ENCODE results near the gene SLC35G6. TPM values are rescaled to one million over a fixed set of nuclear protein-coding genes. Genes with fewer than 3 reads are reported as not detected.
A peak's percentile ranks its signal among the peaks of the same experiment; 100 is the strongest.

Gene SLC35G6
- total RNA-seq, 1 donor from 2014 or later: not detected

DNA sequence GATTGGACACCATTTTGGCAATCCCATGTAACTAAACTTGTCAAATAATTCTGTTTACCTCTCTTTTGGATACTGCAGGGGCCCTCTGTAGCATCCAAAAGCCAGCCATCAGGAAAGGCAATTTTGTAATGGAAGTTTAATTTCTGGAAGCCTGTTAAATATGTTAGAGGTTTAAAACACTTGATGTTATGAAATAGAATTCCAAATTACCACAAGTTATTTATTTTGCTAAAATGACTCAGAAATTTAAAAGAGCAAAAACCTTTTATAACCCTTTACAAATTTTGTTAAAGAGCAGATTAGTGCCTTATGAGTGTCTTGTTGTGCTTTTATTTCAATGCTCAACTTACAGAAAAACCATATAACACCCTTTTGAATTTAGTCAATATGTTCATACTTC is 47.6 kb downstream of the SLC35G6 start:
- Mint-ChIP-seq H3K4me1 (ENCODE audit: low read depth) (peaks cover 2% of the 10 kb centered on the region), H3K4me3 (ENCODE audit: unreplicated experiment) (no peak overlapping the region), H3K27me3 (ENCODE audit: low read depth) (no peaks in the 10 kb centered on the region), H3K9me3 (ENCODE audit: low read depth) (peaks cover 8% of the 10 kb centered on the region), H3K36me3 (ENCODE audit: low read depth) (peaks cover 2% of the 10 kb centered on the region), H3K27ac (ENCODE audit: unreplicated experiment) (no peak overlapping the region)
- no peak for DNase-seq (ENCODE audit: low spot score)
- TF ChIP-seq CTCF (IDR thresholded peaks at IDR 0.05): no peak

GRCh38 chr17:7530023-7530900 is 49.0 kb downstream of the SLC35G6 start:
- peaks cover 2% of the 10 kb centered on the region for H3K4me1 Mint-ChIP-seq (ENCODE audit: low read depth)
- peak overlapping the region; percentile 32 for H3K27ac Mint-ChIP-seq (ENCODE audit: unreplicated experiment)
- no peak for DNase-seq (ENCODE audit: low spot score)
- H3K4me3 Mint-ChIP-seq (ENCODE audit: unreplicated experiment): no peak overlapping the region
- H3K36me3 Mint-ChIP-seq (ENCODE audit: low read depth): peaks cover 2% of the 10 kb centered on the region
- no peak for TF ChIP-seq CTCF (IDR thresholded peaks at IDR 0.05)
- peaks cover 8% of the 10 kb centered on the region for H3K9me3 Mint-ChIP-seq (ENCODE audit: low read depth)
- no peaks in the 10 kb centered on the region for H3K27me3 Mint-ChIP-seq (ENCODE audit: low read depth)

Other genes with a start within 250 kb of the SLC35G6 start
- gene DVL2, start 246.9 kb upstream of the SLC35G6 start, total RNA-seq: 58.8 to 65.2 TPM (median 59.5 TPM) in 3 replicates
- 49.5 to 57.8 TPM (median 53.1 TPM) in 3 replicates for gene PHF23, start 242.0 kb upstream of the SLC35G6 start, total RNA-seq
- 449 to 459 TPM (median 455 TPM) in 3 replicates for gene GABARAP, start 239.0 kb upstream of the SLC35G6 start, total RNA-seq
- 105 to 118 TPM (median 111 TPM) in 3 replicates for gene CTDNEP1, start 229.7 kb upstream of the SLC35G6 start, total RNA-seq
- 24.9 to 32.7 TPM (median 25.8 TPM) in 3 replicates for gene ELP5, start 229.2 kb upstream of the SLC35G6 start, total RNA-seq
- gene CLDN7, start 219.0 kb upstream of the SLC35G6 start, total RNA-seq: 0.42 to 0.54 TPM (median 0.46 TPM) in 3 replicates
- 0.15 to 0.38 TPM (median 0.30 TPM) in 3 replicates for gene SLC2A4, start 199.7 kb upstream of the SLC35G6 start, total RNA-seq
- gene YBX2, start 186.8 kb upstream of the SLC35G6 start, total RNA-seq: 0.56 to 0.57 TPM in 2 of 3 replicates, not detected in the other
- 364 to 494 TPM (median 376 TPM) in 3 replicates for gene EIF5A, start 173.8 kb upstream of the SLC35G6 start, total RNA-seq
- 43.9 to 64.9 TPM (median 55.3 TPM) in 3 replicates for gene GPS2, start 166.1 kb upstream of the SLC35G6 start, total RNA-seq
- 28.0 to 43.3 TPM (median 32.4 TPM) in 3 replicates for gene NEURL4, start 152.1 kb upstream of the SLC35G6 start, total RNA-seq
- 2.9 to 6.8 TPM (median 3.7 TPM) in 3 replicates for gene ACAP1, start 144.9 kb upstream of the SLC35G6 start, total RNA-seq
- 16.6 to 23.3 TPM (median 23.0 TPM) in 3 replicates for gene KCTD11, start 129.3 kb upstream of the SLC35G6 start, total RNA-seq
- not detected in 3 replicates for gene TMEM95, start 126.3 kb upstream of the SLC35G6 start, total RNA-seq
- 0.22 to 0.72 TPM in 2 of 3 replicates, not detected in the other for gene TNK1, start 100.4 kb upstream of the SLC35G6 start, total RNA-seq
- 79.8 to 82.6 TPM (median 81.5 TPM) in 3 replicates for gene PLSCR3, start 86.9 kb upstream of the SLC35G6 start, total RNA-seq
- 32.8 to 42.8 TPM (median 34.3 TPM) in 3 replicates for gene TMEM256, start 77.3 kb upstream of the SLC35G6 start, total RNA-seq
- gene NLGN2, start 73.6 kb upstream of the SLC35G6 start, total RNA-seq: 45.2 to 49.8 TPM (median 46.7 TPM) in 3 replicates
- not detected in 3 replicates for gene SPEM1, start 61.1 kb upstream of the SLC35G6 start, total RNA-seq
- gene SPEM2, start 55.8 kb upstream of the SLC35G6 start, total RNA-seq: not detected in 3 replicates
- gene SPEM3, start 52.6 kb upstream of the SLC35G6 start, total RNA-seq: not detected in 3 replicates
- 6.9 to 9.1 TPM (median 7.7 TPM) in 3 replicates for gene TMEM102, start 46.0 kb upstream of the SLC35G6 start, total RNA-seq
- gene FGF11, start 41.9 kb upstream of the SLC35G6 start, total RNA-seq: 5.0 to 6.0 TPM (median 5.1 TPM) in 3 replicates
- 12.2 to 14.0 TPM (median 12.6 TPM) in 3 replicates for gene CHRNB1, start 36.4 kb upstream of the SLC35G6 start, total RNA-seq
- 50.9 to 51.9 TPM (median 51.0 TPM) in 3 replicates for gene ZBTB4, start 1.8 kb upstream of the SLC35G6 start, total RNA-seq
- 113 to 121 TPM (median 115 TPM) in 3 replicates for gene POLR2A, start 2.9 kb downstream of the SLC35G6 start, total RNA-seq
- 12.1 to 23.3 TPM (median 23.0 TPM) in 3 replicates for gene TNFSF12, start 67.6 kb downstream of the SLC35G6 start, total RNA-seq
- gene TNFSF13, start 77.3 kb downstream of the SLC35G6 start, total RNA-seq: 0.48 to 1.9 TPM (median 1.7 TPM) in 3 replicates
- gene SENP3, start 80.5 kb downstream of the SLC35G6 start, total RNA-seq: 45.3 to 57.8 TPM (median 49.4 TPM) in 3 replicates
- gene CD68, start 98.2 kb downstream of the SLC35G6 start, total RNA-seq: 1.2 to 3.3 TPM (median 2.6 TPM) in 3 replicates
- gene MPDU1, start 102.4 kb downstream of the SLC35G6 start, total RNA-seq: 33.1 to 47.8 TPM (median 35.9 TPM) in 3 replicates
- 0.32 to 0.39 TPM in 2 of 3 replicates, not detected in the other for gene SOX15, start 108.6 kb downstream of the SLC35G6 start, total RNA-seq
- gene FXR2, start 133.5 kb downstream of the SLC35G6 start, total RNA-seq: 48.4 to 53.7 TPM (median 52.5 TPM) in 3 replicates
- 82.1 to 85.0 TPM (median 84.9 TPM) in 3 replicates for gene SAT2, start 146.4 kb downstream of the SLC35G6 start, total RNA-seq
- gene SHBG, start 148.7 kb downstream of the SLC35G6 start, total RNA-seq: 0.67 to 1.2 TPM (median 0.92 TPM) in 3 replicates
- 0.77 to 2.2 TPM (median 0.90 TPM) in 3 replicates for gene ATP1B2, start 169.5 kb downstream of the SLC35G6 start, total RNA-seq
- gene TP53, start 206.0 kb downstream of the SLC35G6 start, total RNA-seq: 74.5 to 77.7 TPM (median 74.9 TPM) in 3 replicates
- gene WRAP53, start 207.0 kb downstream of the SLC35G6 start, total RNA-seq: 6.5 to 12.6 TPM (median 7.1 TPM) in 3 replicates
- gene EFNB3, start 223.8 kb downstream of the SLC35G6 start, total RNA-seq: 4.1 to 6.5 TPM (median 6.4 TPM) in 3 replicates
- gene DNAH2, start 236.3 kb downstream of the SLC35G6 start, total RNA-seq: not detected in 3 replicates

Data from chondrocyte (in vitro differentiated cells).